Measurements from ENCODE around the gene IGLL1.
"Not testable (repeated sequence)": the region's sequence is repeated elsewhere in the genome, so short reads cannot be mapped to it uniquely, and the experiment has no call there.

The IGLL1 gene

DNA sequence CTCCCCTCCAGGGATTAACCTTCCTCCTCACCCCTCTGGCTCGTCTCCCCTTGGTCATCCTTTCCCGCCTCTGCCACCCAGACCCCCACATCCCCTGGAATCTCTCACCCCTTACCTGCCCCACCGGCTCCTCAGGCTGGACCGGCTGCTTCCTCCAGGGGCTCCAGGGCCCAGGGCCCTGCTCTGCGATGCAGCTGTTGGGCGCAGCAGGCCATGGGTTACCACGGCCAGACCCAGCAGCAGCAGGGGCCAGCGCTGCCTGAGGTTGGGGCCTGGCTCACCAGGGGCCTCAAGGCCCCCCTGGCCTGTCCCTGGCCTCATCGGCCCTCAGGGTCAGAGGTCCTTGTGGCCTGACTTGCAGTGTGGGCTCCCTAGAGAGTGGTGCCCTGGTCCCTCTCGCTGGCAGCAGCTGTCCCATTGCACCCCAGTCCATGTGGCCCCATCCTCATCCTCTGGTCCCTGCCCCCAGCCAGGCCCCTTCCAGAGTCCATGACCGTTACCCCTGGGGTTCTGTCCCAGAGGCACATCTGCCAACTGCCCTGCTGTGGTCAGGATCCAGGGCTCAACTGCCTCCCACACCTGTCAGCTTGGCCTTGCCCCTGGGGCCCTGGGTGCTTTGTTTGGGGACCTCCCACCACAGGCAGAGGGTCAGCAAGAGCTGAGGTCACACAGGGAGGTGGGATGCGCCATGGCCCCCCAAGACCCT lies at the start of gene IGLL1:
IGLL1 (minus strand) TSS at position 421 of the 706 bp plus-strand sequence; CDS start at position 321, 100 bp downstream.
- DNase-seq: no peak

DNA sequence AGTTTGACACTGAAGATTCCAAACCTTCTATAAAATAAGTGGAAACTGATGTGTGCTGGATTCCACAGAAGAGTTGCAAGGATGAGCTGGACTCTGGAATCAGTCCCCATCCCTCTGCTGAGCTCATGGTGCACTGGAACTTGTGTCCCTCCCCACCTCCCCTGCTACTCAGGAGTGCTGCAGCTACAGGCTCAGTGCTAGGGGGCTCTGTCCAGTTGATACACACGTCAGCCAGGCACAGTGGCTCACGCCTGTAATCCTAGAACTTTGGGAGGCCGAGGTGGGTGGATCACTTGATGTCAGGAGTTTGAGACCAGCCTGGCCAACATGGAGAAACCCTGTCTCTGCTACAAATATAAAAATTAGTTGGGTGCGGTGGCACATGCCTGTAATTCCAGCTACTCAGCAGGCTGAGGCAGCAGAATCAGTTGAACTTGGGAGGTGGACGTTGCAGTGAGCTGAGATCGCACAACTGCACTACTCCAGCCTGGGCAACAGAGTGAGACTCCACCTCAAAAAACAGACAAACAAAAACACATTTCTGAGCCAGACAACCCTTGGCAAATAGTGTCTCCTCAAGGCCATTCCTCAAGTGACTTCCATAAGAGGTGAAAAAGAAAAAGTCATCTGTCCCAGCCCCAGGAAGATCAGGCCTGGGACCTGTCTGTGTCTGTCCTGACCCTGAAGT lies 48.1 kb upstream of the IGLL1 start:
- DNase-seq: not testable (repeated sequence)

DNA sequence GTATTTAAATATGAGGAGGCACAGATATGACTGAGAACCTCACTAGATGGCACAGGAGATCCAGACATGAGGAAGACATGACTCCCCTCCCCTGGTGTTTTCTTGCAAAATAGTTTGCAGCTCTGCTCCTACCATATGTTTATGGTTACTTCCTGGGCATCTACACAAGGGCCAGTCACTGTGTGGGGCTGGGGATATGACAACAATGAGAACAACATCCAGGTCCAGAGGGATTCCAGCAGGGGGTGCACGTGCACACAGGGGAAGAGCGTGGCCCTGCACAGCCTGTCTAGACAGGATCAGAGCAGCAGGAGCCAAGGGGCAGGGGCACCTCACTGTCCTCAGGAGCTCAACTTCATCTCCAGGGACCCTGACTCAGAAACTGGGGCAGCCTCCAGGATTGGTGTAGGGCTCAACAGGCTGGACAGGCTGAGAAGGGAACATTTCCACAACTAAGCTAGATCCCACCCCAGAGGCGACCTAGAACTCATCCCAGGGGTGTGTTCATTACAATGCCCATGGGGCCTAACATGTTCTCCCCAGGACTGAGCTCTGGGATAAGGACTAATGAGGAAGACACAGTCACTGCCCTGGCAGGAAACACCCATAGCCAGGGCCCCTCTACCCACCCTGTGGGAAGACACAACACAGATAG lies 47.4 kb upstream of the IGLL1 start:
- not testable (repeated sequence) for DNase-seq

DNA sequence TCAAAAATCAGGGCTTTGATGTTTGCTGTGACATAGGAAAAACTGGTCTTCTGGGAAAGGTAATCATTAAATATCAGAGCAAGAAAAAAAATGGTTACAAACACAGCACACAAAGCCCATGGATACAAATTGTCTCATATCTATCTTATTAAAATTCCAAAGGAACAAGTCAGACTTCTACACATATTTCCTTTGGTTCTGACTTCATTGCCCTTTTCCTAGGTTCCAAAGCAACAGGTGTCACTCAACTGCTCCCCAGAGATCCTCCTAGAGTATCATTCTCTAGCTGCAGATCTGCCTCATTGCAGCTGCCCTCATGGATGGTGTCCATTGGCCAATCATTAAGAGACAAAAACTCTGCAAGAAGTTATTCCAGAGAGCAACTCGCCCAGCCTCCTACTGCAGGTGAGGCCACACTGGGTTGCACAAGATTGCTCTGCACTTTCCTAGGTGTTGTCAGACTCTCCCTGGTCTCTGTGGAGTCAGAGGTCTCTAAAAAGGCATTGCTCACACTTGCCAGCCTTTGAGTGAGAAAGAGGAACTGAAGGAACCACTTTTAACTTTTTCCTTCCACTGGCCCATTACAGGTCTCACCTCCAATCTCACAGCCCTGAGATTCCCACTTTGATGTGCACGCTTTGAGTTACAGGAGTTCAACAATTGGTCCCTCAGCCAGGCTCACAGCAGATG lies 46.3 kb upstream of the IGLL1 start:
- no peak for DNase-seq

DNA sequence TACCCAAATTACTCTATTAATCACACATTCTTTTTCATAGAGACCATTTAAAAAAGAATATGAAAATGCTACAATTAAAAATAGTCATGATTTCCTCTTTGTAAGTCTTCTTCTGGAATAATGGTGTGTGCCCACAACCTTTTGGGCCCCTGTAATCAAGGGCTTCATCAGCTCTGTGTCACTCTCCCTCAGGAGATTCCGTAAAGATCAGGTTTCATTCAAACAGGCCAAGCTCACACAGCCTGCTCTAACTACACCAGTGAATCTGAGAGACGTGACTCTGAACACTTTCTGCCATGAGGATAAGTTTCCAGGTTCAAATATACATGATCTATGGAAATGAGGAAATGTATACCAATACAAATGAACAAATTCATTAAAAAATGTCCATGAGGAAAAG lies 42.5 kb upstream of the IGLL1 start:
- no peak for DNase-seq

DNA sequence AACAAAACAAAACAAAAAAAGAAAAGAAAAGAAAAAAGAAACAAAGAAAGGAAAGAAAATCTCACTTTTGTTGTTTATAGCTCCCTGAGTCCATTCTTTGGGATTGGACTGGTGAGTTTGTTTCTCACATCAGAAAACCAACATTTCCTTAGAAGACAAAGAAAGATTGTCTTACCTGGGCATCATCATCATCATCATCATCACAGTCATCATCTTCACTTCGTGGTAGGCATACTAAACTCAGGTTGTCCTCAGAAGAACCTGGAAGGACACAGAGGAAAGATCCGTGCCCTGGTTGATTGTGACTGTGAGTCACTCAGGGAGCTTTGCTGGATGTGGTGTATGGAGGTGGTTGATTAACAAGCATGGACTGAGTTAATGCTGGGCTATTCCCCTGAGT lies 41.8 kb upstream of the IGLL1 start:
- DNase-seq: not testable (repeated sequence)

DNA sequence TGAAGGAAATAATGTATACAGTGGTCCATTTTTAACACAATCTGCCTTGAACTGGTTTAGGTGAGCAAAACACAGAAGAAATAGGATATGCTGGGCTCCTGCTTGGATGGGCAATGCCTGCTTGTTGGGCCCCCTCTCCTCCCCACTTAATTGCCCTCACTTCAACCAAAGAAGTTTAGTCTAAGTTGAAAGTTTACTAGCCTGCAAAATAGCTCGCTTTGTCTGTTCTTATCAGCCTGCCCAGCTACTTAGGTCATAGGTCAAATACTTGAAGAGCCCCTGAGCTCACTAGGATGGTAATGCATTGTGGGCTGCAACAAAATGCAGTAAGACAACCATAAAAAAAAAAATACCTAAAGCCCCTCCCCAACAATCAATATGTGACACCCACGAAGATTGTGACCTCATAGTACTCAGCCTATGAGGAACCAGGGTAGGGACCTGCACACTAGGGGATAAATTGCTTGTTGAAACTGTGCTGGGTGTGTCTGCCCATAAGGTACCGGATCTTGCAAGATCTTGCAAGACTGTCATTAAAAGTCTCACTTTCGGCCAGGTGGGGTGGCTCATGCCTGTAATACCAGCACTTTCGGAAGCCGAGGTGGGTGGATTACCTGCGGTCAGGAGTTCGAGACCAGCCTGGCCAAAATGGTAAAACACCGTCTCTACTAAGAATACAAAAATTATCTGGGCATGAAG lies 41.1 kb upstream of the IGLL1 start:
- no peak for DNase-seq

DNA sequence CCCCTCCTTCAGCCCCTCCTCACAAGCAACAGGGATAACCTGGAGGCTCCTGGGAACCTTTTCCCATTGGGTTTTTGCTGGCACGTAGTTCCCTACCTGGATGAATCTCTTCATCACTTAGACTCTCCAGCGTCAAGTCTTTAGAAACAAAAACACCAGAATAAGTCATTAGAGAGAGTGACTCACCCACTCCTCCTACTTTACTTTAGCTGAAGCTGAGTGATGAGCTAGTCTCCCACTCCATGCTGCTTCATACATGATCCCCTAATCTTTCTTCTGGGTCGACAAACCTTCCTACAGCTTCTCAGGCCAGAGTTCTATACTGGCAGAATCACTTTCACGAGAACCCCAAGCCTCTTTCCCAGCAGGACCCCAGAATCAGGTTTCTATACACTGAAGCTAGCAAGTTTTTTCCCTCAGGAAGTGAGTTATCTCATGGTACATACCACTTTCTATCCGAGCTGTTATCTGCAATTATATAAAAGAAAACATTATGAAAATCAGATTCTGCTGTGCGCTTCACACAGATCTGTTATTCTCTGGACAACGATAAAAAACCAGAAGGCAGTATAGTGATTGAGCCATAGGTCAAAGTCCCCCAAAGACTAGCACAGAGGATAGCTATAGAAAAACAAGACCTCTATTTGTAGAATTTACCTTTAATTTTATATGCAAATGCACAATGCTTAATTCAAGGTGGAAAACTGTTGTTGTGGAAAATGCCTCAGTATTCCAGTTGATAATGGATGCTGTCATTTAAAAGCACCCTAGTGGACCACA lies 33.3 kb upstream of the IGLL1 start:
- DNase-seq: no peak

DNA sequence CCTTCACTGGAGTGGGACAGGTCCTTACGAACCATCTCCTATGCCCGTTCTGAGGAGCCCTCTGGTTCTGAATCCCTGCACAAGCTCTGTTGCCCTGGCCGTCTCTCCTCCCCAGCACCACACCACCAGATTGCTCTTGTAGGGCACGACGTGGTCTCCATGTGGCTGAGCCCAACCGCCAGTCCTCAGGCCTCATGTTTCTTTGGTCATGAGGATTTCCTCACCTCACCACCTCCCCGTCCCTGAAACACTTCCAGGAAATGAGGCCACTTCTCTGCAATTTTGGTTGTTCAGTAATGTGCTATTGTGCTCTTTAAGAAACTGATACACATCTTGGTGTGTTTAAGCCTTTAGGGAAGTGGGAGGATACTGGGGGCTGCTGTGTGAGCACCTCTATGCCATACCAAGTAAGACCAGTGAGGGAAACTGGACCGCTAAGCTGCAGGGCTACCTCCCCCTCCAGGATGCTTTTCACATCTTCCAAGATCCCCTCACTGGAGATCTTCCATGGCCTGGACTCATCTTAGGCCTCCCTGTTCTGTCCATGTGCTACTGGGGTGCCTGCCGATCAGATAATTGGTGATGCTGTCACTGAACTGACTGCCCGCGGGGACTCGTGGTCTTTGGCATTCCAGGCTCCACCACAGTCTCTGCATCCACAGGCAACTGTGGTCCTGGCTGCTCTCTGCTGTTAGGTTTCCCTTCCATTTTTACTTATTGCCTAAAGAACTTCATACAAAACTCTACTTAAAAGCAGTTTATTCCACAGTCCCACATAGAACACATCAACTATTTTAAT lies 30.1 kb upstream of the IGLL1 start:
- no peak for DNase-seq

DNA sequence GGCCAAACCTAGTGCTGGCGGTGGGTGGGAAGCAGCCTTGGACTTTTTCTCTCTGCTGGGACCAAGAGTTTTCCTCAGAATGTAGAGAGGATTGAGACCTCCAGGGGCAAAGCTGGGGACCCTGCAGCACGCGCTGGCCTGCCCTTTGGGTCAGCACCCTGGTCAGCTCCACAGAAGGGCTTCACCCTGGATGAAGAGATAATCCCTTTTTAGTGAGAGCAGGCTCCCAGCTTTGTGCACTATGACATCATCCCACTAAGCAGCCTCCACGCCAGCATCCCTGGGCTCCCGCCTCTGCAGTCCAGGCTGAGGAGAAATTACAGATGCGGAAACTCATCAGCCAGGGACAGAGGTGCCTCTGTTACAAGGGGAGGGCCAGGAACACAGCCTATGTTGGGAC lies 28.5 kb upstream of the IGLL1 start:
- DNase-seq: no peak

DNA sequence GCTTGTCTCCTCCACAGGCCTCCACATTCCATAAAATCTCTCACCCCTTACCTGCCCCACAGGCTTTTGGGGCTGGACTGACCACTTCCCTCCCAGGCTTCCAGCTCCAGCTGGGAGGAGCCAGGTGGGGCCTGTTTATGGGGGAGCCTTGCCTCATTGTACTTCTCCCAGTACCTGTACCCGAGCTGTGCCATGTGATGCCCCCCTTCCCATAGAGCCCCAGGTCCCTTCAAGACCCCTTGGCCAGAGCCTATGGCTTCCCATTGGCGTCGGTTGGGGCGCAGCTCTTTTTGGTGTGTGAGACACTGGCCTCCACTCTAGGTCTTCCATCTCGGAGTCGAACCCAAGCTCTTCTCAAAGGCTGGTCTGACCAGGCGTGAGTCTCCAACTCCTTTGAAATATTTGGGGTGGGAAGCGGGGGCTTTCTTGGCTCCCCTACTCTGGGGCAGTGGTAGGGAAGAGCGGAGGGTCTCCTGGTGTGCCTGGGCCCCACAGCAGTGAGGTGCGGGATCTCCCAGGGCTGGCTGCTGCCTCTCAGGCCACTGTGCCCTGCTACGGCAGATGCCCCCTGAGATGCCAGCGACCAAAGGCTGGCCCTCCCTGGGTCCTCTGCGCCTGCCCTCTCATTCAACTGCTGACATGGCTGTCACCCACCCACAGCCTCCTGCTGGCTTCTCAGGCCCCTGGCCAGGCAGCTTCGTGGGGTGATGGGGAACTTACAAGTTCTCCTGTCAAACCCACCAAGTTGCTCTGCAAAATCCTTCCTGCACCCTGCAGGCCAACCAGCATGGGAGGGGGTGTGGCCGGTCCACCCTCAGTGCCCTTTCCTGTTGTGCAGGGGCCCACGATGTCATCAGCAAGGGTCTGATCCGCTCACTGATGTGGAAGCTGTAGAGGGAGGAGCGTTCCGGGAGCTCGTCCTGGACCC lies 26.4 kb upstream of the IGLL1 start:
- no peak for DNase-seq

DNA sequence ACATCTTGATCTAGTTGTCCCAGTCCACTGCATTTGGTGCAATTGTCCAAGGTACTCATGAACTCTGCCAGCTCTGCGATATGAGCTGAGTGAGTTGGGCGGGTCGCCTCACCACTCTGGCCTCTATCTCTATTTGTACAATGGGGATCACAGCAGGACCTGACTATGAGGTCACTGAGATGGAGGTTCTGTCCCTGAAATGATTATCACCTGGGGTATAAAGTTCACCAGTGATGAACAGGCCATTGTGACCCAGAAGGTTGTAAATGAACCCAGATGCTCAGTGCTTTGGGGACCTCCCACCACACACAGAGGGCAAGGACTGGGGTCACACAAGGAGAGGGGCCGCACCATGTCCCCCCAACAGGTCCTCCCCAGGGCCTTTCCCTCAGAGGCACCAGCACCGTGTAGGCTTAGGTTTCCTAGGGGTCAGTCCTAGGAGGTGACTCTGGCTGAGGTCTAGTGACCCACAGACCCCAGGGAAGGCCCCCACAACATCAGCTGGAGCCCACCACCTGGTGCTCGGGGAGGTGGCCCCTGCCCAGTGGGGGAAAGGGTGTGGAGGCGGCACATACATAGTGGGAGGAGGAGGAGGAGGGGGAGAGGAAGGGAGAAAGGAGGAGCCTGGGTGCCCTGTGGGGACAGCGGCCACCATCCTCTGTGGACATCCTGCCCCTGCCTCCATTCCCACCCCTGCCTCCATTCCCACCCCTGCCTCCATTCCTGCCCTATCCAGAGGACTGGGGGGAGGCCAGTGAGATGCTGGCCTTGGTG lies 25.0 kb upstream of the IGLL1 start:
- DNase-seq: no peak

DNA sequence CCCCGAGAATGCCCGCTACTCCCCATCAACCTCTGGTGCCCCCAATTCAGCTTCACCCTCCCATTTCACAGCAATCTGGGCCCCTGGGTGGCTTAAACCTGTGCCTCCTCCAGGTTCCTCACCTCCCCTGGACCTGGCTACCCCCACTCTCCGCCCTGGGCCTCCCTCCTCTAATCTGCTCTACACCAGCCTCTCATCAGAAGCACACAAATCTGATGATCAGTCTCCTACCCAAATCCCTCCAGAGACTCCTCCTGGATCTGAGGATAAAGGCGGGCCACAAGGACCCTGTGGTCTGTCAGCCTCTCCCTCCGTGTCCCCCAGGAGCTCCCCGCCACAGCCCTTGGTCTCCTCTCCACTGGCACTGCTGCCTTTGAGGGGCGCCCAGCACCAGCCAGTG lies 23.2 kb upstream of the IGLL1 start:
- DNase-seq: no peak

DNA sequence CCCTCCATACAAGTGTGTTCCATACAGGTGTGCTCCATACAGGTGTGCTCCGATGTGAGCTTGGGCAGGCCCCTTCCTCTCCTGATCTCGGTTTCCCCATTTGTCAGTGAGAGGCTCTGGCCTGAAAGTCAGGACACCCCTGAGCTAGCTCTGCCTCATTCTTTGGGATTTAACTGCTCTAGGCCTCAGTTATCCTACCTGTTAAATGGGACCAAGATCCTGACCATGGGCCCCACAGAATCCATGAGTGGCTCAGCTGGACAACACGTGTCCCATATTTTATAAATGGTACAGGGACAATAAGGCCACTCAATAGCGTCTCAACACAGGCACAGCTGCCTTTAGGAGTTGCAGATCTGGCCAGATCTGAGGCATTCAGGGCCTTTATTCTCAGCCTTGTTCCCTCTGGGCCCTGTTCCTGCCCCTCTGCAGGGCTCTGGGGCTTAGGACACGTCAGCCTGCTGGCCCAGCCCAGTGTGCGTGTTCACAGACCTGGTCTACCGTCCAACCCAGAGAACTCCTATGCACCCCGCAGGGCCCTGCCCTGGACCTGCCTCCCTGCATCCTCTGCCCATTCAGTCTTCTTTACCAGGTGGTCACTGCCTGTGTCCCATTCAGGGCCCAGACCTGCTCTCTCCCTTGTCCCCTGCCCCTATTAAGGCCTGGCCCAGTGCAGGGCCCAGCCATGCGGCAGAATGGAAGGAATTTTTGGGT lies 18.9 kb upstream of the IGLL1 start:
- DNase-seq: no peak

DNA sequence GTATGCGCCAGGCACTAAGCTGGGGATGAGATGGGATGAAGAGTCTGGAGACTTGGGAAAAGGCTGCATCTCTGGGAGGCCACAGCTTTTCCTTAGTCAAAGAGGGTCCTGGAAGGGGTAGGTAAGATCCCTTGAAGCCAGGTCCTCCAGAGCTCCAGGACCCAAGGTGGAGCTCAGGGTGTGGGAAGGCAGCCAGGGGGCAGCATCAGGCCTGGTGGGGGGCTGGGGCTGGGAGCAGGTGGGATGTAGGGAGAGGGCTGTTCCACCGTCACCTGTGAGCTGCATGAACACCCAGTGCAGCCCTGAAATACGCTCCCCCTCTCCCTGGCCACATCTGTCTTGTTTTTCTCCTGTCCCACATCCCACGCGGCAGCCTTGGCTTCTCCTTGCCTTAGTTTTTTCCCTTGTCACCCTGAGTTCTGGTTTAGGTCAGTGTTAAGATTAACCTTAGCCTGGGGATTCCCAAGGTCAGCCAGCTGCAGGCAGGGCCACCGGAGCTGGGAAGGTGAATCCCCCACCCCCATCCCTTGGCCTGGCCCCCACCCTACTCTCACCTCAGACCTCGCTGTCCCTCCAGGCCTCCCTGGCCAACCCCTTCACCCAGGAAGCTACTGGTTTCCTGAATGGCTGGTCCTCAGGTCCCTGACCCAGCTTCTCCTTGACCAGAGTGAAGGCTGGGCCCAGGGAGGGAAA lies 17.6 kb upstream of the IGLL1 start:
- DNase-seq: not testable (repeated sequence)

DNA sequence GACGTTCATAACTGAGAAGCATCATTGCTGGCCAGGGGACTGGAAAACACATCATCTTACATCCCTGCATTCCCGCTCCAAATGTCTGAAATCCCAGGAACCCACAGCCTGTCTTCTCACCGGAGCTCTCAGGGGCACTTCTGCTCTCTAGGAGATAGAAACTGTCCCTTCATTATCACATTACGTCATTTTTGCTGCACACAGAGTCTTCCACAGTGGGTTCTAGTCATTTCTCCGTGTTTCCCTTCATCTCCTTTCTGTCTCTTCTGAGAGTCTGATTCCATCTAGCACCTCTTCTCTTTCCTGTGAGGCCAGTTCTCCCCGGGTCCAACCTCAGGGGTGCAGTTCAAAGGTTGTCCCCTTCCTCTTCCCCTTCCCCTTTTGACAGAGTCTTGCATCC lies 15.8 kb upstream of the IGLL1 start:
- not testable (repeated sequence) for DNase-seq

DNA sequence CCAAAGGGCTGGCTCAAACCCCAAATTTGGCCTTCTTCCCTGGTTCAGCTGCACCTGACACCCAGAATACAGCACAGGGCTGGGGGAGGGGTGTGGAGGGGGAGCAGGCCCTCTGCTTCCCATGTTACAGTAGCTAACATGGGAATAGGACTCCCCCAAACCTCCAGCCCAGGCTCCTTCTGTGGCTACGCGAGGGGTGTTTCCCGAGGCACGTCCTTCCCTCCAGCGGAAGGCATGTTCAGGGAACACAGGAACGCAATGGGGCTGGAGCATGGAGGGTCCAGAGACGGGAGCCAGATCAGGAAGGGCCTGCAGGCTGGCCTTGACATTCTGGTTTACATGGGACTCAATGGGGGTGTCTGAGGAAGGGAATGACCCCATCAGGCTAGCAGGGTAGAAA lies 11.8 kb upstream of the IGLL1 start:
- DNase-seq: no peak

Data from DMS79 (cell line).